Activated T-cell treated with anti-CD3 and anti-CD28 coated beads for 24 hours (primary cell): ENCODE results near the gene MAGI1.
"Not testable (repeated sequence)": the region's sequence is repeated elsewhere in the genome, so short reads cannot be mapped to it uniquely, and the experiment has no call there.

Experiments
- DNase-seq: peaks from one replicate; pipeline ENCODE4 v3.0.0-alpha.2; 2020; ENCODE audit warnings: low read depth

The MAGI1 gene

GRCh38 chr3:65561617-65562016 is 477.1 kb downstream of the MAGI1 start:
- DNase-seq: no peak

- no peak for DNase-seq
Measured at GRCh38 chr3:65560901-65561300, 477.8 kb downstream of the MAGI1 start.

GRCh38 chr3:65560133-65560532 is 478.6 kb downstream of the MAGI1 start:
- DNase-seq: no peak

GRCh38 chr3:65559643-65560042 is 479.1 kb downstream of the MAGI1 start:
- DNase-seq: no peak

- DNase-seq: no peak
Measured at GRCh38 chr3:65558826-65559225, 479.9 kb downstream of the MAGI1 start.

- no peak for DNase-seq
Measured at GRCh38 chr3:65557899-65558564, 480.7 kb downstream of the MAGI1 start.

GRCh38 chr3:65556934-65557577 is 481.7 kb downstream of the MAGI1 start:
- DNase-seq: no peak

- no peak for DNase-seq
Measured at GRCh38 chr3:65552434-65552833, 486.3 kb downstream of the MAGI1 start.

- DNase-seq: no peak
Measured at GRCh38 chr3:65551945-65552344, 486.8 kb downstream of the MAGI1 start.

GRCh38 chr3:65550137-65550536 is 488.6 kb downstream of the MAGI1 start:
- DNase-seq: no peak

- DNase-seq: no peak
Measured at GRCh38 chr3:65549626-65549959, 489.1 kb downstream of the MAGI1 start.

GRCh38 chr3:65548848-65549625 is 489.7 kb downstream of the MAGI1 start:
- DNase-seq: no peak

- no peak for DNase-seq
Measured at GRCh38 chr3:65545429-65545828, 493.3 kb downstream of the MAGI1 start.

GRCh38 chr3:65543391-65543790 is 495.3 kb downstream of the MAGI1 start:
- not testable (repeated sequence) for DNase-seq

- DNase-seq: no peak
Measured at GRCh38 chr3:65540666-65541065, 498.1 kb downstream of the MAGI1 start.

GRCh38 chr3:65539616-65540015 is 499.1 kb downstream of the MAGI1 start:
- DNase-seq: no peak

GRCh38 chr3:65538101-65538500 is 500.6 kb downstream of the MAGI1 start:
- DNase-seq: no peak

GRCh38 chr3:65537109-65537508 is 501.6 kb downstream of the MAGI1 start:
- DNase-seq: no peak

GRCh38 chr3:65535260-65535659 is 503.5 kb downstream of the MAGI1 start:
- no peak for DNase-seq

GRCh38 chr3:65534805-65535204 is 503.9 kb downstream of the MAGI1 start:
- no peak for DNase-seq

GRCh38 chr3:65532749-65533148 is 506.0 kb downstream of the MAGI1 start:
- DNase-seq: no peak

- DNase-seq: no peak
Measured at GRCh38 chr3:65532215-65532614, 506.5 kb downstream of the MAGI1 start.

- no peak for DNase-seq
Measured at GRCh38 chr3:65531499-65531898, 507.2 kb downstream of the MAGI1 start.
